ENCODE data around the gene SFT2D3. TPM values are rescaled to one million over a fixed set of nuclear protein-coding genes. Genes with fewer than 3 reads are reported as not detected.

The SFT2D3 gene
- total RNA-seq, 1 experiment from 2014 or later: 3.1 TPM

GRCh38 chr2:127753374-127753773 is 52.1 kb downstream of the SFT2D3 start:
- no peak overlapping the region for H3K4me3 ChIP-seq (replicated peaks in 1 of 2; ENCODE audit: low read depth in 1 of 2, low read length in 2 of 2)
- no peak overlapping the region for H3K4me2 ChIP-seq (ENCODE audit: low read length)
- 0 out of 4 replicates have a peak, but pooled peaks cover 0 to 5% of the 10 kb centered on the region in 2 experiments for H3K4me1 ChIP-seq (ENCODE audit: control insufficient read depth in 1 of 2, insufficient read depth in 2 of 2, low read length in 2 of 2)
- ChIA-PET POLR2A (no interaction called here), CTCF (no interaction called here), RAD21 (ENCODE audit: low non-redundant PET in 1 of 2, low total read pairs in 2 of 2, uncharacterized antibody in 2 of 2, unreplicated experiment in 2 of 2) (no interaction called here)
- intact Hi-C loops (cut with micrococcal nuclease): no loop called here
- no peaks in the 10 kb centered on the region for H3K27me3 ChIP-seq (ENCODE audit: insufficient read depth, low read length)
- H3K9me2 ChIP-seq (ENCODE audit: insufficient read depth): no peaks in the 10 kb centered on the region
- H3K79me2 ChIP-seq (ENCODE audit: insufficient read depth, low read length): peaks cover 10% of the 10 kb centered on the region
- no peak overlapping the region for H2AFZ ChIP-seq (ENCODE audit: low read depth, low read length, poor library complexity, severe bottlenecking)
- DNase-seq (ENCODE audit: low read depth, low spot score): no peak
- no peak overlapping the region for H3K9ac ChIP-seq (ENCODE audit: low read length)
- peaks cover 11 to 12% of the 10 kb centered on the region in 2 experiments; a peak in 1 of 4 replicates for H3K36me3 ChIP-seq (ENCODE audit: control insufficient read depth in 1 of 2, insufficient read depth in 2 of 2, low read length in 2 of 2)
- no peak for ATAC-seq
- TF ChIP-seq POLR2A (IDR thresholded peaks at IDR 0.05; ENCODE audit: borderline replicate concordance, extremely low read depth, insufficient read depth, insufficient read length) (no peak), EZH2phosphoT487 (IDR thresholded peaks at IDR 0.05; ENCODE audit: borderline replicate concordance) (no peak), CTCF (IDR thresholded peaks at IDR 0.05 in 2 of 3, conservative IDR thresholded peaks at IDR 0.05 in 1 of 3; ENCODE audit: borderline replicate concordance in 1 of 3, insufficient read depth in 1 of 3, low read depth in 2 of 3, low read length in 2 of 3) (no peak), ELF1 (IDR thresholded peaks at IDR 0.05; ENCODE audit: borderline replicate concordance, low read depth) (no peak), TCF7L2 (IDR thresholded peaks at IDR 0.05; ENCODE audit: borderline replicate concordance, extremely low read depth, insufficient read depth, insufficient read length) (no peak), EZH2 (IDR thresholded peaks at IDR 0.05) (no peak), ZNF274 (IDR thresholded peaks at IDR 0.05; ENCODE audit: low read depth, low read length) (no peak), MAX (IDR thresholded peaks at IDR 0.05) (no peak), SRF (IDR thresholded peaks at IDR 0.05; ENCODE audit: low read depth) (no peak), ZFX (IDR thresholded peaks at IDR 0.05) (no peak), FOSL1 (IDR thresholded peaks at IDR 0.05; ENCODE audit: low read depth) (no peak), SIN3A (IDR thresholded peaks at IDR 0.05; ENCODE audit: low read depth) (no peak), EGR1 (IDR thresholded peaks at IDR 0.05; ENCODE audit: low read depth) (no peak), ATF3 (IDR thresholded peaks at IDR 0.05) (no peak)
- H4K20me1 ChIP-seq (ENCODE audit: insufficient read depth): no peaks in the 10 kb centered on the region; the same call in 1 of the 2 replicates
- no peaks in the 10 kb centered on the region for H3K9me3 ChIP-seq (ENCODE audit: control insufficient read depth in 1 of 2, insufficient read depth in 1 of 2, low read depth in 1 of 2, low read length in 2 of 2)
- no peak overlapping the region for H3K27ac ChIP-seq (ENCODE audit: low read depth, low read length)
- BruUV-seq (replicated peaks): no TSS peak

Measured in HCT116 (cell line).